HG03025 (cell line): ENCODE measurements around the gene C9orf50.

Source experiments
- ATAC-seq: cut with Tn5 transposase; IDR thresholded peaks from one replicate; pipeline ENCODE4 v1.9.1; 2021; ENCODE audit warnings: mild to moderate bottlenecking, moderate library complexity; ENCODE audit not compliant: unreplicated experiment, low FRiP score

C9orf50 gene

DNA sequence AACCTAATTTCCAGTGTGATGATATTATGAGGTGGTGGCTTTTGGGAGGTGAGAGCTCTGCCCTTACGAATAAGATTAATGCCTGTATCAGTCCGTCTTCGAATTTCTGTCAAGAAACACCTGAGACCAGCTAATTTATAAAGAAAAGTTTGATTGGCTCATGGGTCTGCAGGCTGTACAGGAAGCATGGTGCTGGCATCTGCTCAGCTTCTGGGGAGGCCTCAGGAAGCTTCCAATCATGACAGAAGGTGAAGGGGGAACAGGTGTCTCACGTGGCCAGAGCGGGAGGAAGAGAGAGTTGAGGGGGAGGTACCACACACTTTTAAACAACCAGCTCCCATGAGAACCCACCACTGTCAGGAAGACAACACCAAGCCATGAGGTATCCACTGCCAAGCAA, 46.9 kb downstream of the C9orf50 start:
- ATAC-seq, result no peak

DNA sequence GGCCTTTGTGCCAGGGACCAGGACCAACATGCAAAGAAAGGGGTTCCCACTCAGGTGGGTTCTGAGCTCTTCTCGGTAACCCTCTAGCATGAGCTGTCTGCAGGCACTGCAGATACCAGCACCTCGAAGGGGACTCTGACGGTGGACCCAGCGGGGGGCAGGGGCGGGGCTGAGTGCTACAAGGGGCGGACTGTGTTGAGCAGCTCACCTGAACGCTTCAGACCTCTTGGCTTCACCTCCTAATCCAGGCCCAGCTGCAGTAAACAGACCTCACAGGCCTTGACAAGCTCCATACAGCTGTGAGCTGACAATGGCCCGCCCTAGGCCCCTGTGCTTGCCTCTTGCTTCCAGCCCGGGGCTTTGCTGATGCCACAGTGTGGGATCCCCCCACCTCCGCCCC, 48.4 kb downstream of the C9orf50 start:
- no peak for ATAC-seq

GRCh38 chr9:129572052-129572425, 48.9 kb downstream of the C9orf50 start:
- ATAC-seq, result no peak

DNA sequence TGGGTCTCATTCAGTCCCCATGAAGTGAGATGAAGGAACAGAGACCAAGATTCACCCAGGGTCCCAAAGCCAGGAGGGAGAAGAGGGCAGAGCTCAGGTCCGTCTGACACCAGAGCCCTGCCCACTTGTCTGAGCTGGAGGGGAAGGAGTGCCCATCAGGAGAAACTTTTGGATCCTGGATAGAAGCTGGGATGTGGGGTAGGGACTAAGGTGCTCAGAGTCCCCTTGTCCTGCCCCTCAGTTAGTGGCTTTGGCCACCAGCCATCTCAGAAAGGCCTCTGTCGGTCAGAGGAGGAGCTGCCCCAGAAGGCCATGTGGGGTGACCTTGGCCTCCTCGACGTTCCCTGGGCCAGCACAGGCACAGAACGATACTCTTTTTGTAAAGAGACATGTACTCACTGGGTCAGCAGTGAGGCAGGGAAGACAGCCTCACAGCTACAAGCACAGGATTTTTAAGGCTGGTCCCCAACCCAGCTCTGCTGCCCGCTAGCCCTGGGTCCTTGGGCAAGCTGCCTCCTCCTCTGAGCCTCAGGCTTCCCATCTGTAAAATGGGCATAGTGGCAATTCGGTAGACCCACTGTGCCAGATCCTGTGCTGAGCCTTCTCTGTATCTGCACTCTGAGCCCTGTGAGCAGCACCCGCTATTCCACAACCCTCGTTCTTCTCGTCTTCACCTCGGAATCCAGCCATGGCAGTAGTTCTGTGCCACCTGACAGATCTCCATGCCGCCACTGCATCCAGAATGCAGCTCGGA, 49.4 kb downstream of the C9orf50 start:
- ATAC-seq, result no peak

DNA sequence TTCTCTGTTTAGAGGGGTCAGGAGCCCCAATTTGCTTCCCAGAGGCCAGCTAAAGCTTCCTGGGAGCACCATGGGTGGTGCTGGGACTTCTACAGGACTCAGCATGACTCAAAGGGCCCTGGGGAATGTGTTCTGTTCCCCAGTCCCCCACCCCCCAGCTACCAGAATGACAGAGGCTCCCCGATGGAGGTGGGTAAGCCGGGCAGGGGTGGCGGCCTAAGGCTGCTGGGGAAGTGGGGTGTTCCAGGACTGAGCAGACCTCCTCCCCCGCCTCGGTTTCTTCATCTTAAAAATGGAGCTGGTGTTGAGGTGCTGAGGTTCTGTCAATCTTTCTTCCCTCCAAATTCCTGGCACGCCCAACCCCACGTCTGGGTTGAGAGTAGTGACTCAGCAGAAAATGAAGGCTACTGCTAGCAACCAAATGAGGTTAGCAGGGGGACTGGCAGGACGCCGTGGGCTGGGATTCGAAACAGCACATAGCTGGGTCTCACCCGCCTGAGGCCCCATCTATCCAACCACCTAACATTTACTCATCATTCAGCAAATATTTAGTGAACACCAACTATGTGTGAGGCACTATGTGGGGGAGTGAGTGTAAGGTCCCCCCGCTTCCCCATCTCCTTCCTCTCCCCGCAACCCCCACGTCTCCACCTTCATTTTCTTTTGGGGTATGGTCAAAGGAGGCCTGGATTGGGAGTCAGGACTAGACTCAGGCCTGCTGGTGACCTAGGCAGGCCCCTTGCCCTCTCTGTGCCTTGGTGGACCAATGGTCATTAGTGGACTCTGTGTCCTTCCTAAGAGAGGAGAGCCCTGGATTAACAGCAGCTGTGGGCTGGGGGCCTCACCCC, 50.2 kb downstream of the C9orf50 start:
- no peak for ATAC-seq

- no peak for ATAC-seq
Measured at GRCh38 chr9:129569502-129570449, 51.1 kb downstream of the C9orf50 start.

DNA sequence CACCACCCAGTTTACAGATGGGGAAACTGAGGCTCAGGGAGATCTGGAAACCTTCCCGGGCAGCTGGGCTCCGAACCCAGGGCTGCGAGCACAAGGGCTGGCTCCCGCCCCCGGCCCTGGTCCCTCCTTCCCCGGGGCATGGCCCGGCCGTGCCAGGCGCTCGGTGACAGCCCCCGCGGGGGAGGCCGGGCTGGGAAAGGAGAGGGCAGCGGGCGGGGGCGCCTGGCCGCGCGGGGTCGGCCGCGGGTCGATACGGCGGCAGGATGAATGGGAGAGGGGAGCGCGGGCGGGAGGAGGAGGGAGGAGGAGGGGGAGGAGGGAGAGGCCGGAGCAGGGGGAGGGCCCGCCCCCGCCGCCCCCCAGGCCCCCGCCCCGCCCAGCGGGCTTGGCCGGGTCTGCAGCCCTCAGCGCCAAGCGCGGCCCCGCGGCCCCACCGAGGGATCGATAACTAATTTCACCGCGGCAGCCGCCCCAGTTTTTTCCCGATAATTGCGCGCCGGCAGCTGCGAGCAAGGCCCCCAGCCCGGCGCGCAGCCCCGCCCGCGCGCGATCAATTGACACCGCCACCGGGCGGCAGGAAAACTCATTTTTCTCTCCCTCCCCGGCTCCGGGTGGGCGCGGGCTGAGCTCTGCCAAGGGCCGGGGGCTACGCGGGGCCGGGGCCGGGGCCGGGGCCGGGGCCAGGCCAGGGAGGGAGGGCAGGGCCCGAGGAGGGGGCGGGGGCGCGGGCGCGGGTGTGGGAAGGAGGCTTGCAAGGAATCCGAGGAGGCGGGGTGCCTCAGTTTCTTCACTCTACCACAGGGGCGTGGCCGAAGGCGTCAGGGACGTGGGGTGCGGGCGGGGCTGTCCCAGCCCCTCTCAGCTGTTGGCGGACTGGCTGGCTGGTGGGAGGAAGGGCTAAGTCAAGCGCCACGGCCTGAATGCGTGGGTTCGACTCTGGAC, 52.1 kb downstream of the C9orf50 start:
- ATAC-seq, result no peak

DNA sequence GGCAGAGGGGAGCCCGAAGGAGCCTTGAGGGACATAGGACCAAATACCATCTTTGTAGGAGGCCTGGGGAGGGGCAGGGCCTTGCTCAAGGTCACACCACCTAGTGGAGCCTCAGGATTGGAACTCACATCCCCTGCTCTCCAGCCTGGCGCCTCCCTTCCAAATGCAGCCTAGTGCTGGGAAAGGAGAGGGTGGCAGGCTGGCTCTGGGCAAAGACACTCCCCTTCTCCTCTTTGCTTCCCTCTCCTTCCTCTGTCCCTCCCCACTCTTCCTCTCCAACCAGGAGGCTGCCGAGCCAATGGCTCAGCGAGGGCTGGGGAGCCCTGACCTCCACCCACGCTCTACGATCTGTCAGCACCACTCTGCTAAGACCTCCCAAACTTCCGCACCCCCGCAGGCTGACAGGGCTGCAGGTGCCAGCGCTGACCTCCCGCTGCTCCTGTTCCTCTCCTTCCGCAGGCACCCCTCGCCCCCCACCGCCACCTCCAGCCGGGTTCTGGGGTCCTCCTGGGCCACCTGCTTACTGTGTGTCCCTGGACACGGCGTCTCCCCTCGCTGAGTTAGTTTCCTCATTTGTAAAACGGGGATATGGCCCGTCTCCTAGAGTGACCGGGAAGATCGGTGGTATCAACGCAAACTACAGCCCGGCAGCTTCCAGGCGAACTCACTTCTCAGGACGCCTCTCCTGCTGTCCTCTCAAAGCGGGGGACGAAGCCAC, 52.9 kb downstream of the C9orf50 start:
- no peak for ATAC-seq

DNA sequence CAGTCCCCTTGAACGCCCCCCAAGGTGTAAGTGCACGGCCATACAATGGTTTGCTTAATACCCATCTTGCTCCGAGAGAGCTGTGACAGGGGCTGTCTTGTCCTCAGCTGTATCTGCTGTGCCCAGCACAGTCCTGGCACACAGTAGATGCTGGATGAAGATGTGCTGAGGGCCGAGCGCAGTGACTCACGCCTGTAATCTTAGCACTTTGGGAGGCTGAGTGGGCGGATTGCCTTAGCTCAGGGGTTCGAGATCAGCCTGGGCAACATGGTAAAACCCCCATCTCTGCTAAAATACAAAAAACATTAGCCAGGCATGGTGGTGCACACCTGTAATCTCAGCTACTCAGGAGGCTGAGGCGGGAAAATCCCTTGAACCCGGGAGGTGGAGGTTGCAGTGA, 53.6 kb downstream of the C9orf50 start:
- ATAC-seq, result no peak

GRCh38 chr9:129566563-129567266, 54.2 kb downstream of the C9orf50 start:
- no peak for ATAC-seq

- no peak for ATAC-seq
Measured at GRCh38 chr9:129562917-129563316, 58.0 kb downstream of the C9orf50 start.

GRCh38 chr9:129562514-129562913, 58.4 kb downstream of the C9orf50 start:
- ATAC-seq, result no peak
